IMR-90 (cell line): ENCODE measurements around the gene FUT9. TPM values are rescaled to one million over a fixed set of nuclear protein-coding genes. Genes with fewer than 3 reads are reported as not detected.

Experiments used
- ATAC-seq: fragments of 200-7000 bp; cut with Tn5 transposase; 2 replicates; pipeline ENCODE4 v1.9.1; 2020; ENCODE audit warnings: low read depth, mild to moderate bottlenecking, moderate library complexity
- BruUV-seq: library from RNA; stranded (reverse); fragments of 400-500 nt; replicated peaks from 2 replicates; lab custom pipeline; 2021; lab: Mats Ljungman, UMichigan
- CTCF ChIA-PET: fragments of 300-600 bp; formaldehyde crosslinking; extraction: SDS; loops from one replicate; lab custom pipeline; 2021; ENCODE audit warnings: antibody characterized with exemption; lab: Yijun Ruan, JAX
- POLR2A ChIA-PET: fragments of 300-600 bp; sonication (Branson Sonifier 250); formaldehyde crosslinking; loops from one replicate; lab custom pipeline; 2022; ENCODE audit warnings: antibody characterized with exemption; ENCODE audit not compliant: unreplicated experiment; lab: Charles Lee
- DNase-seq: peaks from one replicate; pipeline ENCODE4 v3.0.0; 2013
- H2AFZ ChIP-seq: replicated peaks from 2 replicates; pipeline ENCODE3; 2013; ENCODE audit warnings: low read length, mild to moderate bottlenecking; ENCODE audit not compliant: poor library complexity
- H2AK5ac ChIP-seq: 2 replicates; pipeline ENCODE4 v1.6.1; 2013; ENCODE audit warnings: low read depth, low read length, inconsistent platforms
- H2AK9ac ChIP-seq: replicated peaks from 2 replicates; pipeline ENCODE3; 2013; ENCODE audit warnings: mild to moderate bottlenecking, low read depth, low read length, moderate library complexity; ENCODE audit not compliant: poor library complexity
- H2BK120ac ChIP-seq: 2 replicates; pipeline ENCODE4 v1.6.1; 2013; ENCODE audit warnings: low read depth, low read length, inconsistent platforms
- H2BK15ac ChIP-seq: 3 replicates; pipeline ENCODE4 v1.6.1; 2013; ENCODE audit warnings: low read depth, low read length, inconsistent platforms
- H2BK20ac ChIP-seq: 2 replicates; pipeline ENCODE4 v1.6.1; 2013; ENCODE audit warnings: low read depth, mild to moderate bottlenecking, inconsistent platforms, low read length, moderate library complexity
- H2BK5ac ChIP-seq: 2 replicates; pipeline ENCODE4 v1.6.1; 2013; ENCODE audit warnings: mild to moderate bottlenecking, low read depth, low read length, inconsistent platforms; ENCODE audit not compliant: poor library complexity, severe bottlenecking
- H3K14ac ChIP-seq: replicated peaks from 2 replicates; pipeline ENCODE4 v1.6.1; 2013; ENCODE audit warnings: low read depth, low read length, inconsistent platforms
- H3K18ac ChIP-seq: 2 replicates; pipeline ENCODE4 v1.6.1; 2013; ENCODE audit warnings: low read depth, low read length, control low read depth
- H3K23ac ChIP-seq: 2 replicates; pipeline ENCODE4 v1.6.1; 2013; ENCODE audit warnings: low read depth, low read length, inconsistent platforms
- H3K27ac ChIP-seq: 2 replicates; pipeline ENCODE4 v1.5.1; 2013; ENCODE audit warnings: mild to moderate bottlenecking, control low read depth, low read length; ENCODE audit not compliant: insufficient read depth
- H3K27me3 ChIP-seq: 2 replicates; pipeline ENCODE4 v1.6.1; 2013; ENCODE audit warnings: low read length; ENCODE audit not compliant: control insufficient read depth, insufficient read depth
- H3K36me3 ChIP-seq: 2 replicates; pipeline ENCODE4 v1.6.1; 2013; ENCODE audit warnings: low read length, mixed read lengths; ENCODE audit not compliant: control insufficient read depth, insufficient read depth
- H3K4ac ChIP-seq: 2 replicates; pipeline ENCODE4 v1.6.1; 2013; ENCODE audit warnings: low read depth, low read length, inconsistent platforms
- H3K4me1 ChIP-seq: 2 replicates; pipeline ENCODE4 v1.6.1; 2013; ENCODE audit warnings: low read length, mixed read lengths; ENCODE audit not compliant: control insufficient read depth, insufficient read depth
- H3K4me2 ChIP-seq: 2 replicates; pipeline ENCODE4 v1.6.1; 2013; ENCODE audit warnings: low read depth, mild to moderate bottlenecking, control low read depth, low read length, moderate library complexity
- H3K4me3 ChIP-seq: 2 replicates; pipeline ENCODE4 v1.5.1; 2013; ENCODE audit warnings: low read depth, mild to moderate bottlenecking, control low read depth, low read length, moderate library complexity; ENCODE audit not compliant: insufficient read depth
- H3K56ac ChIP-seq: 2 replicates; pipeline ENCODE4 v1.6.1; 2013; ENCODE audit warnings: low read length, inconsistent platforms; ENCODE audit not compliant: insufficient read depth; ENCODE audit errors: extremely low read depth
- H3K79me1 ChIP-seq, 2 experiments: 2 replicates each; pipeline ENCODE4 v1.6.1; 2013; ENCODE audit warnings: low read length in 2 of 2, inconsistent platforms in 1 of 2, low read depth in 1 of 2
- H3K9ac ChIP-seq: 2 replicates; pipeline ENCODE4 v1.6.1; 2013; ENCODE audit warnings: low read depth, low read length, control low read depth
- H3K9me1 ChIP-seq: 2 replicates; pipeline ENCODE4 v1.6.1; 2013; ENCODE audit warnings: low read length, inconsistent platforms; ENCODE audit not compliant: insufficient read depth
- H3K9me3 ChIP-seq: 2 replicates; pipeline ENCODE4 v1.6.1; 2013; ENCODE audit warnings: low read length; ENCODE audit not compliant: control insufficient read depth, insufficient read depth
- H4K20me1 ChIP-seq: 2 replicates; pipeline ENCODE4 v1.6.1; 2013; ENCODE audit warnings: low read length, inconsistent platforms; ENCODE audit not compliant: insufficient read depth
- H4K5ac ChIP-seq: 2 replicates; pipeline ENCODE4 v1.6.1; 2013; ENCODE audit warnings: mild to moderate bottlenecking, low read depth, low read length, control low read depth
- H4K8ac ChIP-seq, 2 experiments: 2 replicates each; pipeline ENCODE4 v1.6.1; 2013; ENCODE audit warnings: low read depth in 2 of 2, low read length in 2 of 2, control low read depth in 1 of 2, inconsistent platforms in 1 of 2
- H4K91ac ChIP-seq: 2 replicates; pipeline ENCODE4 v1.6.1; 2013; ENCODE audit warnings: low read depth, low read length, inconsistent platforms; ENCODE audit not compliant: insufficient read depth
- FOS ChIP-seq: fragments of 150-350 bp; IDR thresholded peaks from 2 replicates; pipeline ENCODE4 v1.6.1; 2016; ENCODE audit warnings: low read depth, low read length
- MXI1 ChIP-seq: IDR thresholded peaks from 2 replicates; pipeline ENCODE4 v1.6.1; 2012; ENCODE audit warnings: low read depth, mild to moderate bottlenecking, low read length, moderate library complexity, borderline replicate concordance
- RAD21 ChIP-seq: IDR thresholded peaks from 2 replicates; pipeline ENCODE4 v1.6.1; 2012; ENCODE audit warnings: low read length, improper control_type of control experiment
- RFX5 ChIP-seq: IDR thresholded peaks from 2 replicates; pipeline ENCODE4 v1.8.0; 2012; ENCODE audit warnings: low read depth, mild to moderate bottlenecking, low read length, moderate library complexity
- WGBS, 2 experiments: methylation state at CpG; one replicate each; pipeline versions ENCODE4 v1.1.5 to v1.1.7; 2013; ENCODE audit warnings: missing lambda C conversion rate in 2 of 2; ENCODE audit not compliant: insufficient read length in 1 of 2; ENCODE audit errors: extremely low coverage in 2 of 2; 5-methylcytosine and 5-hydroxymethylcytosine counted together
- dilution Hi-C: fragments of 300-500 bp; cut with HindIII; formaldehyde crosslinking; loops from one replicate; pipeline ENCODE4 v1.14.3; 2018; ENCODE audit warnings: low sequenced_read_pairs; ENCODE audit not compliant: unreplicated experiment
- in situ Hi-C: fragments of 300-500 bp; cut with MboI; formaldehyde crosslinking; loops from 3 replicates; pipeline ENCODE4 v1.14.3; 2019; ENCODE audit warnings: low sequenced_read_pairs, inconsistent platforms, mixed read lengths
- intact Hi-C: fragments of 100-400 bp; cut with micrococcal nuclease; formaldehyde crosslinking; loops from 2 replicates; pipeline ENCODE4 v1.10.0; 2022
- polyA plus RNA-seq, 3 experiments: library from polyadenylated mRNA; depleted of rRNA; stranded (reverse); fragments of >200 nt; gene quantifications; 2 replicates each; pipeline ENCODE4 v1.2.3, GENCODE V29; 2012; ENCODE audit warnings: low replicate concordance in 1 of 3
- total RNA-seq: library from RNA; depleted of rRNA; stranded (reverse); fragments of >200 nt; gene quantifications from 2 replicates; pipeline ENCODE4 v1.2.3, GENCODE V29; 2012

FUT9 gene
- total and polyA plus RNA-seq, 2 of the 4 experiments (the other 2 are of a cell fraction) = under 0.01 TPM; not detected in 1

DNA sequence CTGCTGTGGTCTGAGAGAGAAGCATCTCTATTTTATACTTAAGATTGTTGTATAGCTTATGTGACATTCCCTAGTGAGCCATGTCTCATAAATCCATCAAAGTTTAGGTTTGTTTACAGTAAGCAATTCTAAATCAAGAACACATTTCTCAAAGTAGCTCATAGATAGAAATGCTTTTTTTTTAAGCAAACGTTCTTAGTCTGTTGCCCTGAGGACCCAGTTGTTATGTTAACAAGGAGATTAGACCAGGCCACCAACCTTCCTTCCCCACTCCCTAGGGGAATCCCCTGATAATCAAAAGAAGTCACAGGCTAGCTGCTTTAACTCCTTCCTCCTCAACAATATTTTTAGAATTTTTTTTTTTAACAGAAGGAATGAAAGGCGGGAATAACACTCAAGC is 169.0 kb downstream of the FUT9 start:
- H3K18ac ChIP-seq = no peak overlapping the region
- no peak overlapping the region for H2BK120ac ChIP-seq
- no peak overlapping the region for H3K27ac ChIP-seq
- H4K91ac ChIP-seq = no peak overlapping the region
- ChIA-PET POLR2A (no interaction called here), CTCF (interaction anchor here (0.7 kb wide), 1 partner anchor 414 kb away, joined by 3 read pairs; no protein-coding TSS in a partner anchor)
- in situ Hi-C loops (no loop called here), intact Hi-C loops (no loop called here), dilution Hi-C loops (no loop called here)
- no CpG with 5 or more reads among the region's 2 CpGs for WGBS, 2 experiments
- peaks cover 7% of the 10 kb centered on the region for H3K9me3 ChIP-seq
- no peaks in the 10 kb centered on the region for H3K4me1 ChIP-seq
- no peak overlapping the region for H2AK9ac ChIP-seq
- ATAC-seq = no peak
- no peaks in the 10 kb centered on the region for H3K79me1 ChIP-seq
- H3K56ac ChIP-seq = no peak overlapping the region
- H3K14ac ChIP-seq = no peak overlapping the region
- TF ChIP-seq RFX5 = no peak
- no peak for TF ChIP-seq FOS
- TF ChIP-seq RAD21 = no peak
- no peak for TF ChIP-seq MXI1
- no peaks in the 10 kb centered on the region for H4K20me1 ChIP-seq
- H4K5ac ChIP-seq = no peak overlapping the region
- no peak overlapping the region for H3K4me3 ChIP-seq
- no peaks in the 10 kb centered on the region for H3K9me1 ChIP-seq
- no peak overlapping the region for H3K4me2 ChIP-seq
- no peak overlapping the region for H2BK20ac ChIP-seq
- no peak overlapping the region for H2BK15ac ChIP-seq
- H3K27me3 ChIP-seq = no peaks in the 10 kb centered on the region
- H3K4ac ChIP-seq = no peak overlapping the region
- H3K36me3 ChIP-seq = no peaks in the 10 kb centered on the region
- no peak overlapping the region for H4K8ac ChIP-seq
- H2AFZ ChIP-seq = no peak overlapping the region
- no peak overlapping the region for H3K9ac ChIP-seq
- H2AK5ac ChIP-seq = no peak overlapping the region
- H2BK5ac ChIP-seq = no peak overlapping the region
- H3K23ac ChIP-seq = no peak overlapping the region
- no TSS peak for BruUV-seq
- no peak for DNase-seq
